A549 (cell line): ENCODE results near the gene PRSS21. TPM values are rescaled to one million over a fixed set of nuclear protein-coding genes. Genes with fewer than 3 reads are reported as not detected.

Experiments used
- ATAC-seq, 2 experiments: fragments of 200-7000 bp in 1 of 2; fragments of >200 bp in 1 of 2; cut with Nextera tagmentation in 1 of 2; cut with Tn5 transposase in 1 of 2; 3 replicates each; pipeline versions ENCODE4 v1.8.0 to v1.9.1; 2018 to 2020; ENCODE audit warnings: mild to moderate bottlenecking in 1 of 2, moderate library complexity in 1 of 2
- CTCF ChIA-PET: fragments of 300-600 bp; sonication (Branson Sonifier 250); formaldehyde crosslinking; extraction: SDS; loops from one replicate; lab custom pipeline; 2021; ENCODE audit warnings: antibody characterized with exemption, inconsistent platforms; lab: Yijun Ruan, JAX
- POLR2A ChIA-PET: fragments of 350-600 bp; formaldehyde crosslinking; extraction: SDS; loops from one replicate; lab custom pipeline; 2021; ENCODE audit warnings: antibody characterized with exemption, inconsistent platforms; lab: Yijun Ruan, JAX
- DNase-seq, 2 experiments: peaks; one replicate each; pipeline versions ENCODE4 v3.0.0 to v3.0.0-alpha.2; 2011 to 2016; ENCODE audit warnings: low read depth in 1 of 2, low spot score in 1 of 2
- FAIRE-seq: peaks from 2 replicates; lab custom pipeline; 2011; peaks lifted over from hg19 to GRCh38; lab: Jason Lieb, UNC
- H3K27ac ChIP-seq, 2 experiments: fragments of >200 bp; sonication (Bioruptor Twin); formaldehyde crosslinking; 3 replicates each; pipeline ENCODE4 v1.5.1; 2016 to 2017
- H3K4me1 ChIP-seq: fragments of >200 bp; sonication (Bioruptor Twin); formaldehyde crosslinking; 3 replicates; pipeline ENCODE4 v1.6.1; 2016
- H3K4me2 ChIP-seq: fragments of >200 bp; sonication (Bioruptor Twin); formaldehyde crosslinking; 3 replicates; pipeline ENCODE4 v1.6.1; 2016
- H3K4me3 ChIP-seq: fragments of >200 bp; sonication (Bioruptor Twin); formaldehyde crosslinking; 3 replicates; pipeline ENCODE4 v1.5.1; 2016
- H3K9me3 ChIP-seq: fragments of >200 bp; sonication (Bioruptor Twin); formaldehyde crosslinking; 3 replicates; pipeline ENCODE4 v1.6.1; 2016
- CHD2 ChIP-seq: fragments of 150-350 bp; IDR thresholded peaks from 2 replicates; pipeline ENCODE4 v1.6.1; 2014; ENCODE audit warnings: low read length; ENCODE audit not compliant: partially characterized antibody
- EP300 ChIP-seq, 2 experiments: fragments of >200 bp; sonication (Bioruptor Twin); formaldehyde crosslinking; IDR thresholded peaks; 2 replicates in 1 of 2; 3 replicates in 1 of 2; pipeline ENCODE4 v1.6.1; 2016 to 2017
- ESRRA ChIP-seq: fragments of 150-350 bp; IDR thresholded peaks from 2 replicates; pipeline ENCODE4 v1.6.1; 2014; ENCODE audit warnings: mild to moderate bottlenecking, low read length, borderline replicate concordance
- HOXA7 ChIP-seq: fragments of 250-450 bp; sonication (Bioruptor Pico); IDR thresholded peaks from 2 replicates; pipeline ENCODE4 v1.5.0; 2020; ENCODE audit warnings: mild to moderate bottlenecking, moderate library complexity
- HOXB5 ChIP-seq: fragments of 250-450 bp; sonication (Bioruptor Pico); IDR thresholded peaks from 2 replicates; pipeline ENCODE4 v1.5.0; 2020; ENCODE audit warnings: mild to moderate bottlenecking, moderate library complexity
- MAZ ChIP-seq: fragments of 150-350 bp; IDR thresholded peaks from 2 replicates; pipeline ENCODE4 v1.6.1; 2014; ENCODE audit warnings: antibody characterized with exemption, low read depth, low read length, borderline replicate concordance
- PHF8 ChIP-seq: fragments of 200-600 bp; sonication (generic); IDR thresholded peaks from 2 replicates; pipeline ENCODE4 v1.6.1; 2016; ENCODE audit warnings: low read depth, mild to moderate bottlenecking, antibody characterized with exemption, moderate library complexity, borderline replicate concordance
- POLR2AphosphoS2 ChIP-seq: conservative IDR thresholded peaks from 2 replicates; pipeline ENCODE4 v1.6.1; 2012; ENCODE audit warnings: low read length, improper control_type of control experiment, inconsistent platforms
- RAD21 ChIP-seq, 2 experiments: fragments of >200 bp in 1 of 2; sonication (Bioruptor Twin) in 1 of 2; formaldehyde crosslinking in 1 of 2; IDR thresholded peaks in 1 of 2; conservative IDR thresholded peaks in 1 of 2; 2 replicates in 1 of 2; 3 replicates in 1 of 2; pipeline ENCODE4 v1.6.1; 2012 to 2018; ENCODE audit warnings: inconsistent platforms in 1 of 2
- RARB ChIP-seq: fragments of 250-450 bp; sonication (Bioruptor Pico); IDR thresholded peaks from 2 replicates; pipeline ENCODE4 v1.8.0; 2021; ENCODE audit warnings: mild to moderate bottlenecking, moderate library complexity
- RNF2 ChIP-seq: fragments of 200-600 bp; sonication (generic); IDR thresholded peaks from 2 replicates; pipeline ENCODE4 v1.6.1; 2016; ENCODE audit warnings: low read depth, mild to moderate bottlenecking, antibody characterized with exemption, moderate library complexity, borderline replicate concordance
- SMC3 ChIP-seq: fragments of >200 bp; sonication (Bioruptor Twin); formaldehyde crosslinking; IDR thresholded peaks from 3 replicates; pipeline ENCODE4 v1.6.1; 2018; ENCODE audit warnings: inconsistent platforms
- TFCP2L1 ChIP-seq: fragments of 250-450 bp; sonication (Bioruptor Pico); IDR thresholded peaks from 2 replicates; pipeline ENCODE4 v1.5.0; 2021; ENCODE audit warnings: mild to moderate bottlenecking
- ZC3H11A ChIP-seq: fragments of 450-650 bp; IDR thresholded peaks from 2 replicates; pipeline ENCODE4 v1.6.1; 2014; ENCODE audit warnings: antibody characterized with exemption, mild to moderate bottlenecking
- ZFP36 ChIP-seq: fragments of 450-650 bp; IDR thresholded peaks from 2 replicates; pipeline ENCODE4 v1.6.1; 2014; ENCODE audit warnings: borderline replicate concordance; ENCODE audit not compliant: partially characterized antibody
- WGBS: methylation state at CpG from one replicate; pipeline ENCODE4 v1.1.6; 2017; ENCODE audit errors: missing lambda C conversion rate; 5-methylcytosine and 5-hydroxymethylcytosine counted together
- polyA plus RNA-seq, 4 experiments: library from polyadenylated mRNA; depleted of rRNA in 3 of 4; stranded (reverse); fragments of >200 nt; fragmentation: RNase III in 1 of 4; extraction: RNeasy Plus Mini Kit Qiagen cat#74134 plus additional on column Dnase treatment in 1 of 4; gene quantifications; 2 replicates in 3 of 4; 3 replicates in 1 of 4; pipeline ENCODE4 v1.2.3, GENCODE V29; 2011 to 2017
- TF ChIP-seq, protein P1 (sequence below): fragments of 450-650 bp; IDR thresholded peaks from 2 replicates; pipeline ENCODE4 v1.6.1; 2014; ENCODE audit warnings: antibody characterized with exemption
- TF ChIP-seq, protein P2 (sequence below): fragments of 250-450 bp; sonication (Bioruptor Pico); IDR thresholded peaks from 2 replicates; pipeline ENCODE4 v1.5.0; 2020; ENCODE audit warnings: low read depth, mild to moderate bottlenecking, moderate library complexity
- TF ChIP-seq, protein P3 (sequence below): IDR thresholded peaks from 2 replicates; pipeline ENCODE4 v1.6.1; 2012
- TF ChIP-seq, protein P4 (sequence below): fragments of 150-350 bp; IDR thresholded peaks from 2 replicates; pipeline ENCODE4 v1.6.1; 2014; ENCODE audit warnings: low read depth, mild to moderate bottlenecking, low read length

Gene PRSS21
- polyA plus RNA-seq, 2 of the 4 experiments (the other 2 are of a cell fraction), result 0.12 to 0.23 TPM

DNA sequence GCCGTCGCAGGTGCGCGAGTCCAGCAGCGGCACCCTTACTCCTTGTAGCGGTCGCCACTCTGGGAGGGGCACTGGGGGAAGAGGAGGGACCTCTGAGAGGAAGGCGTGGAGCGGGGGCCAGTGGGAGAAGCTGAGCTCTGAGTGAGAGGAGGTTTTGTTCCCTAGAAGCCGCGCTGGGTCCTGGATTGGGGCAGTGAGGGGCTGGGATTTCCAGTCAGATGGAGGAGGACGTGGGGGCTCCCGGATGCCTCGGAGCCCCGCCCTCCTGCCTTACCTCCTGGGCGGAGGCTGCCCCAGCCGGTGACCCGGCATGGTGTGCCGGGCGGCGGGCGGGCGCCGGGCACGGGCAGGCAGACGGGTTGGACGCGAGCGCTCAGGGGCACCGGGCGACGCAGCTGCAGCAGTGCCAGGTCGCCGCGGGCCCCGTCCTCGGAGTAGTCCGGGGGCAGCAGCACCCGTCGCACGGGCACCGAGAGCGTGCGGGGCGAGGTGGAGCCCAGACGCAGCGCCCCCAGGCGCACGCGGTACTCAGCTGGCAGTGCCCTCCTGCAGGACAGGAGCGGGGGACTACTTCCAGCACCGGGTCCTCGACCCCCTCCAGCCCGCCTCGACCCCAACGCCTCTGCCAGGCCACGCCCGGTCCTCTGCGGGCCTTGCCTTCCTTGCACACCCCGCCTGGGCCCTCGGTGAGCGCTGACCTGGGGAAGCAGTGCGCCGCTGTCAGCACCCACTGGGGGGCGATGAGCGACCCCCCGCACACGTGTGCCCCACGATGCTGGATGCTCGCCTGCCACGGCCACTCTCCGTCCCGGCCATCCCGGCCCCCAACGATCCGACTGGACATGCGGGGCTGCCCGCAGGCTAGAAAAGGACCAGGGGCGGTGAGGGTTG is 31.7 kb upstream of the PRSS21 start:
- Histone ChIP-seq H3K4me3 (no peak overlapping the region), H3K9me3 (no peaks in the 10 kb centered on the region), H3K4me1 (no peaks in the 10 kb centered on the region), H3K27ac (no peak overlapping the region)
- WGBS, result 75% methylated on average over 29 of the region's 79 CpGs
- DNase-seq (no peak), ATAC-seq (peak in 1 of 2 experiments; percentile 17; a peak in 2 of 6 replicates)
- TF ChIP-seq EP300 (IDR thresholded peaks at IDR 0.05) (no peak), RAD21 (conservative IDR thresholded peaks at IDR 0.05 in 1 of 2, IDR thresholded peaks at IDR 0.05 in 1 of 2) (peak; percentile 18 to 23; a peak in 1 of 5 replicates)
- TF ChIP-seq, all 56 proteins: peak for 1
- FAIRE-seq, result no peak
- ChIA-PET CTCF (interaction anchor here (0.7 to 3.8 kb wide), 4 partner anchors 7 to 67 kb away, joined by 3 to 12 read pairs (median 4); no protein-coding TSS in a partner anchor), POLR2A (no interaction called here)
- H3K4me2 ChIP-seq, result no peak overlapping the region

DNA sequence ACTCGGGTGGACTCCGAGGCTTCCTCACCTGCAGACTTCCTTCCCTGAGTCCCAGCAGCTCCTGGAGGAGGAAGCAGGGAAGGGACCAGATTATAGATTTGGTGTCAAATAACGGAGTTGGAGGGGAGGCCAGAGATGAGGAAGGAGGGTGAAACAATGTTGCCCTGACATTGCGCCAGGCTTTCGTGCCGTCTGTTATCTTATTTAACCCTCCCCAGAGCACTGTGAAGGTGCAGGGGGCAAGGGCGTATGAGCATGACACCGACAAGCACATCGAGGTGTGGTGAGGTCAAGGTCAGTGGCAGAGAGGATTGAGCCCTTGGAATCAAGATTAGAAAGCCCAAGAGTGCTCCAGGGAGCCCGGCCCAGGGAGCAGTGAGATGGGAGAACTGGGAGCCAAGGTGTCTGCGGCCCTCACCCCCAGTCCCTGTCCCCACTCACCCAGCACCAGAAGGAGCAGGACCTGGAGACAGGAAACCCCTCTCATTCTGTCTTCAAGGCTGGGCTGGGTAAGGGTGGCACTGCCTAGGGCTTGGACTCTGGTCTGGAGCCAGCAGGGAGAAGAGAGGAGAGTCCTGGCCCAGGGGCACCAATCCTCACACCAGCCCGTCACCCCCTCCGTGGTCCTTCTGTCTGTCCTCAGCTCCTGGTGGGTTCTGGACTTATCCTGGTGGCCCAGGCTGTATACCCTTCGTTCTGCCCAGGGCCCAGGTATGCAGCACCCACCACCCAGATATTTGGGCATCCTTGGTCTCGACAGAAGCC is 30.8 kb upstream of the PRSS21 start:
- WGBS, result 71% methylated on average over 15 of the region's 15 CpGs
- Histone ChIP-seq H3K4me3 (no peak overlapping the region), H3K9me3 (no peaks in the 10 kb centered on the region), H3K27ac (0 out of 6 replicates have a peak overlapping the region, but pooled peaks of 1 of the 2 experiments have one; percentile 34), H3K4me2 (no peak overlapping the region), H3K4me1 (no peaks in the 10 kb centered on the region)
- POLR2A ChIA-PET, result no interaction called here
- no peak for TF ChIP-seq CHD2
- no peak for TF ChIP-seq RARB (CRISPR knock-in tag)
- TF ChIP-seq MAZ, result no peak
- no peak for TF ChIP-seq ZC3H11A
- TF ChIP-seq RNF2, result no peak
- TF ChIP-seq ESRRA, result no peak
- no peak for TF ChIP-seq HOXA7 (CRISPR knock-in tag)
- TF ChIP-seq, protein P1, sequence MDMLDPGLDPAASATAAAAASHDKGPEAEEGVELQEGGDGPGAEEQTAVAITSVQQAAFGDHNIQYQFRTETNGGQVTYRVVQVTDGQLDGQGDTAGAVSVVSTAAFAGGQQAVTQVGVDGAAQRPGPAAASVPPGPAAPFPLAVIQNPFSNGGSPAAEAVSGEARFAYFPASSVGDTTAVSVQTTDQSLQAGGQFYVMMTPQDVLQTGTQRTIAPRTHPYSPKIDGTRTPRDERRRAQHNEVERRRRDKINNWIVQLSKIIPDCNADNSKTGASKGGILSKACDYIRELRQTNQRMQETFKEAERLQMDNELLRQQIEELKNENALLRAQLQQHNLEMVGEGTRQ, result no peak
- TF ChIP-seq ZFP36, result no peak
- TF ChIP-seq TFCP2L1 (CRISPR knock-in tag), result no peak
- DNase-seq (no peak), FAIRE-seq (no peak), ATAC-seq (peak; percentile 3 to 14; a peak in 3 of 6 replicates)
- CTCF ChIA-PET, result interaction anchor here (0.6 to 3.8 kb wide), 2 partner anchors 28 to 37 kb away, joined by 3 to 12 read pairs; no protein-coding TSS in a partner anchor

DNA sequence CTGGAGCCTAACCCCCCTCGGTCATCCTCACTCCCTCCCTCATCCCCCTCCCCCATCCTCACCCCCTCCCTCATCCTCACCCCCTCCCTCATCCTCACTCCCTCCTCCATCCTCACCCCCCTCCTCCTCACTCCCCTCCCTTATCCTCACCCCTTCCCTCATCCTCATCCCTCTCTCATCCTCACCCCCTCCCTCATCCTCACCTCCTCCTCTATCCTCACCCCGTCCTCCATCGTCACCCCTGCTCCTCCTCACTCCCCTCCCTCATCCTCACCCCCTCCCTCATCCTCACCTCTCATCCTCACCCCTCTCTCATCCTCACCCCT is 30.2 kb upstream of the PRSS21 start:
- TF ChIP-seq RAD21 (conservative IDR thresholded peaks at IDR 0.05 in 1 of 2, IDR thresholded peaks at IDR 0.05 in 1 of 2) (no peak), SMC3 (no peak), PHF8 (no peak), HOXA7 (CRISPR knock-in tag) (no peak), POLR2AphosphoS2 (no peak), ZFP36 (no peak), HOXB5 (no peak)
- TF ChIP-seq, protein P2, sequence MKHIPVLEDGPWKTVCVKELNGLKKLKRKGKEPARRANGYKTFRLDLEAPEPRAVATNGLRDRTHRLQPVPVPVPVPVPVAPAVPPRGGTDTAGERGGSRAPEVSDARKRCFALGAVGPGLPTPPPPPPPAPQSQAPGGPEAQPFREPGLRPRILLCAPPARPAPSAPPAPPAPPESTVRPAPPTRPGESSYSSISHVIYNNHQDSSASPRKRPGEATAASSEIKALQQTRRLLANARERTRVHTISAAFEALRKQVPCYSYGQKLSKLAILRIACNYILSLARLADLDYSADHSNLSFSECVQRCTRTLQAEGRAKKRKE (CRISPR knock-in tag), result no peak
- TF ChIP-seq, protein P3, sequence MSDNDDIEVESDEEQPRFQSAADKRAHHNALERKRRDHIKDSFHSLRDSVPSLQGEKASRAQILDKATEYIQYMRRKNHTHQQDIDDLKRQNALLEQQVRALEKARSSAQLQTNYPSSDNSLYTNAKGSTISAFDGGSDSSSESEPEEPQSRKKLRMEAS, result no peak
- TF ChIP-seq, protein P4, sequence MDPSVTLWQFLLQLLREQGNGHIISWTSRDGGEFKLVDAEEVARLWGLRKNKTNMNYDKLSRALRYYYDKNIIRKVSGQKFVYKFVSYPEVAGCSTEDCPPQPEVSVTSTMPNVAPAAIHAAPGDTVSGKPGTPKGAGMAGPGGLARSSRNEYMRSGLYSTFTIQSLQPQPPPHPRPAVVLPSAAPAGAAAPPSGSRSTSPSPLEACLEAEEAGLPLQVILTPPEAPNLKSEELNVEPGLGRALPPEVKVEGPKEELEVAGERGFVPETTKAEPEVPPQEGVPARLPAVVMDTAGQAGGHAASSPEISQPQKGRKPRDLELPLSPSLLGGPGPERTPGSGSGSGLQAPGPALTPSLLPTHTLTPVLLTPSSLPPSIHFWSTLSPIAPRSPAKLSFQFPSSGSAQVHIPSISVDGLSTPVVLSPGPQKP, result no peak
- TF ChIP-seq, protein P1, result no peak
- no peaks in the 10 kb centered on the region for H3K9me3 ChIP-seq
- no peak overlapping the region for H3K4me2 ChIP-seq
- no peak overlapping the region for H3K4me3 ChIP-seq
- no peak for ATAC-seq
- H3K4me1 ChIP-seq, result no peaks in the 10 kb centered on the region
- 43% methylated on average over 1 of the region's 3 CpGs for WGBS
- FAIRE-seq, result no peak
- ChIA-PET POLR2A (no interaction called here), CTCF (interaction anchor here (0.6 kb wide), 1 partner anchor 28 kb away, joined by 3 read pairs; no protein-coding TSS in a partner anchor)
- no peak for DNase-seq
- H3K27ac ChIP-seq, result no peak overlapping the region
